HPDE6-E6E7 (cell line): ENCODE results near the gene RNF215.

Source experiments
- DNase-seq: peaks from one replicate; pipeline ENCODE4 v3.0.0; 2011; ENCODE audit warnings: missing footprints; ENCODE audit errors: extremely low spot score

The RNF215 gene

DNA sequence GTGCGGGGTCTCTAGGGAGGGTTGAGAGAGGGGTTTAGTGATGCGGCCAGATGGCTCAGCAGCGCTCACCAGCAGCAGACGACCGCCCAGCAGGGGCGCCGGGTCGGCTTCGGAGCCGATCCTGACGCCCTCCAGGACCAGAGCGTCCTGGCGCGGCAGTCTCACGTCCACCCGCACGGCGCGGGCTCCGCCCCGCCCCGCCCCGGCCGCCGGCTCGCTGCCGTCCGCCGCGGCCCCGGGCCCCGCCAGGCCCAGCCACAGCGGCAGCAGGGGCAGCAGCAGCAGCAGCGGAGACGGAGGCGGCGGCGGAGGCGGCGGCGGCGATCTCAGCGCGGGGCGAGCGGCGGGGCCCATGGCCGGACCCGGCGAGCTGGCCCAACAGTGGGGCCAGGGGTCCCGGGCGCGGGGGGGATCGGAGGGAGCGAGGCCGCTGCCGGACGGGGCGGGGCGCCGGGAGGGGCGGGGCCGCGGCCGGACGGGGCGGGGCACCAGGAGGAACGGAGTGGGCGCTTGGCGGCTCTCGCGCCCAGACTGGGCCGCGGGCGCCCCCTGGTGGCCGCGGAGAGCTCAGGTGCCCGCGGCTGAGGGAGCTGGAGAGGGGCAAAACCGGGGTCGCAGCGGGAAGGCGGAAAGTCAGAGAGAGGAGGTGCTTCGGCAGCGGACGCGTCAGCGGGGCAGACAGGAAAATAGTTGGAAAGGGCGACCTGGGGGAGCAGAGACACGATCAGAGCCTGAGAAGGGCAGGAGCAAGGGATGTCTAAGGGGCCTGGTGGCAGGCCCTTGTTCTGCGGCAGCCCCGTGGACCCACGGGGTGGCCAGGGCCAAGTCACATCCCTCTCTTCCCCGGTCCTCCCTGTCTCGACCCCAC is at the start of gene RNF215:
TSS of gene RNF215 (minus strand) at position 452 of the 868 bp plus-strand sequence. CDS start at position 354, 98 bp downstream.
- DNase-seq, result peak; percentile 73

DNA sequence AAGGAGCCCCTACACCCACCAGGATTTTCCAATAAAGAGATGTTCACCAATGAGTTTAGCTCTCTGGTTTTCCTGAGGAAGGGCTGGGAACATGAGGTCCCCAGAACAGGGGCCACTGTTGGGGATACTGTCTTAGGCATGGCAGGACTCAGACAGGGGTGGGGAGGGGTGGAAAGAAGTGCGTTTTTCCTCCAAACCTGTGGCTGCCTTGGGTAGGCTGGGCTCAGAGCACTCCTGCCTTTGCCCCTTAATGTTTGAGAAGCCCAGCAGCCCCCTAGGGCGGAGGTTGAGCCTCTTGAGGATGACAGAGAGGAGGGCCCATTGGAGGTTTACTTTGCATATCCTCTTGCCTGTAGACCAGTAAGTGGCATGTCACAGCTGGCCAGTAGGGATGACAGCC is 49.0 kb upstream of the RNF215 start:
- no peak for DNase-seq

DNA sequence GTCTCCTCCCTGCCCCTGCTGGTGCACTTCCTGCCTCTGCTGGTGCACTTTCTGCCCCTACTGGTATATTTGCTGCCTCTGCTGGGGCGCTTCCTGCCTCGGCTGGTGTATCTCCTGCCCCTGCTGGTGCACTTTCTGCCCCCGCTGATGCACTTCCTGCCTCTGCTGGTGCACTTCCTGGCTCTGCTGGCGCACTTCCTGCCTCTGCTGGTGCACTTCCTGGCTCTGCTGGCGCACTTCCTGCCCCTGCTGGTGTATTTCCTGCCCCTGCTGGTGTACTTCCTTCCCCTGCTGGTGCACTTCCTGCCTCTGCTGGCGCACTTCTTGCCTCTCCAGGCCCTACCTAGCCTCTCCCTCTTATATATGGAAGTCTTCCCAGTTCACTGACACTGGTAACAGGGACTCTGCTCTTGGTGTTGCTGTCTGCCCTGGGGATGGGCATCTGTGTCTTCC is 48.5 kb upstream of the RNF215 start:
- no peak for DNase-seq

DNA sequence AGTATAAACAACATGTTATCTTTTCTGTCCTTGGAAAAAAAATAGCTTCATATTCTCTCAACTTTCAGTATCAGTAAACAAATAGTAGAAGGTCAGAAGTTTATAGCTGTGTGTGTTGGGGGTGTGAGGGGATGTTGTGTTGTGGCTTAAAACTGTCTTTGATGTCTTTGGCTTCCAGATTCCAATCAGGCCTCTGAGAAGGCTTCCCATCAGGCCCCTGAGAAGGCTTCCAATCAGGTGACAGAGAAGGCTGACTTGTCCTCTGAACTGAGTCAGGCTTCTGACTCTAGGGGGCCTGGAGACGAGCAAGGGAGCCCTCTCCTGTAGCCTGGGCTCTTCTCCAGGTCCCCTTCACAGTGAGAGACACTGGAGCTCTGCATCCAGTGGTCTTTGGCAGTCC is 47.6 kb upstream of the RNF215 start:
- no peak for DNase-seq

DNA sequence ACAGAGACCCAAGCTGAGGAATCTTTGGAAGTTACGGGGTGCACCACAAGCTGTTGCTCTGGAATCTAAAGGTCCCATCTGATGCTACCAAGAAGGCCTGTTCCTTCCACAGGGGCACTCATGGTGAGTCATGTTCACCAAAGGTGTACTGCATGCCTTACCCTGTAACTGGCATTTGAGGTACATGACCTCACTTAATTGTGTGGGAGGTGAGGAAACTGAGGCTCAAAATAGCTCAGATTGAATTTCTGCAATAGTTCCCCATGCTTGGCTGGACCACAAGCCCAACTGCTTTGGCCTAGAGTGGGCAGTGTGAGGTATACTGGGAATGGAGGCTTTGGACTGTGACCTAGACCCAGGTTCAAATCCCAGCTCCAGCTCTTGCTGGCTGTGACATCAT is 46.6 kb upstream of the RNF215 start:
- DNase-seq, result no peak

DNA sequence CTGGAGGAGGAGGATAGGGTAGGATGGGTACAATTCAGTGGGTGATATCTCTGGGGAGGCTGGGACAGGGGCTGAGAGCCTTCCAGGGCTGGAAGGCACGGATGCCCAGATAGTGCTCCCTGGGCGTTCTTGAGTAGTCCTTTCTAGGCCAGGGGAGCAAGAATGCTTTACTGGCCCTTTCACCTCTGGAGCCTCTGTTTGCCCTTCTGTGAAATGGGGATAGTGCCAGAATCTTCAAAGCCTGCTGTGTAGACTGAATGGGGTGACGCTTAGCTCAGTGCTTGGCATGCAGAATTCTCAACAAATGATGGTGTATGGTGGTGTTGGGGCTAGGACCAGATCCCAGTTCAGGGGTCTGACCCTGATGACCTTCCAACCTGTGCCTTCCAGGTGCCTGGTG is 46.0 kb upstream of the RNF215 start:
- no peak for DNase-seq

DNA sequence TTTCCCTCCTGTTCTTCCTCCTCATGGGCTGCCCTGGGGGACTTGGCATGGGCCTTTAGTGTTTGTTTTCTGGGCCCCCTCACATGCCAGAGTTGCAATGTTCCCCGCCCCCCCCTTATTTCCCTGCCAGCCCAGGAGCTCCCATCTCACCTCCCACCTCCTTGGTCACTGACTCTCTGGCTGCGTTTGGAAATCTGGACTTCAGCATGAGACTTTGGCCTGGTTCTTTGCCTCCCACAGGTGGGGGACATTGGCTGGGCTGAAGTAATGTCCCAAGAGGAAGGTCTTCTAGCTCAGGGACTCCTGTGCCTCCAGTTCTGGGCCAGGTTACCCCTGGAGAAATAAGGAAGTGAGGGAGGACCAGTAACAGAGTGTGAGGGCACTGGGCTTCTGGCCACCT is 45.3 kb upstream of the RNF215 start:
- DNase-seq, result no peak

DNA sequence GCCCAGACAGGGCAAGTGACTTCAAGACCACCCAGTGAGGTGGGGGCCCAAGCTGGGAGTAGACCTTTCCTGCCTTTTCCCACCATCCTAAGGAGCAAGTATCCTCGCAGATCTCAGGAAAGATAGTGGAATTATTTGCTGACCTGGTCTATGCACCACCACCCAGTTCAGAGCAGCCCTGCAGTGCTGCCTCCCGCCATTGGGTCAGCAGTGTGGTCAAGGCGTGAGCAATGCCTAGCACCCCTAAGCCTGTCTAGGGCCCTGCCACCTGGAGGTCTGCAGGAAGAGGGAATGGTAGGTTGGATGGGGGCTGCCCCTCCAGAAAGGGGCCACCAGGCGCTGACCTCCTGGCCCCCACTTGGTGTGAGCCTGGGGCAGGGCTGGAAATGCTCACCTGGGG is 44.9 kb upstream of the RNF215 start:
- no peak for DNase-seq

DNA sequence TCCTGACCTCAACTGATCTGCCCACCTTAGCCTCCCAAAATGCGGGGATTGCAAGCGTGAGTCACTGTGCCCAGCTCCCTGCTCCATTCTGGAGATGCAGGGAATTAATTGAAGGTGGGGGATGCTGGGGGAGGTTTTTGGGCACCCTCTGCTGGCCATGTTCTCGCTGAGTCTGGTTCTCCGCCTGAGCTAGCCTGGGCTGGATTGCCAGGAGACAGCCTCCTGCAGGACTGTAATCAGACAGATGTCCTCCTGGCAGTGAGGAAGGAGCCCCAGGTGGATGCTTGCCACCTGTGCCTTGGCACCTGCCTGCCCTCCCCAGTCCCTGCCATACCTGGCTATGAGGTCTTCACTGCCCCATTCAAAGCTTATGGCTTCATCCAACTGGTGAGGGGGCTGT is 43.7 kb upstream of the RNF215 start:
- DNase-seq, result no peak

DNA sequence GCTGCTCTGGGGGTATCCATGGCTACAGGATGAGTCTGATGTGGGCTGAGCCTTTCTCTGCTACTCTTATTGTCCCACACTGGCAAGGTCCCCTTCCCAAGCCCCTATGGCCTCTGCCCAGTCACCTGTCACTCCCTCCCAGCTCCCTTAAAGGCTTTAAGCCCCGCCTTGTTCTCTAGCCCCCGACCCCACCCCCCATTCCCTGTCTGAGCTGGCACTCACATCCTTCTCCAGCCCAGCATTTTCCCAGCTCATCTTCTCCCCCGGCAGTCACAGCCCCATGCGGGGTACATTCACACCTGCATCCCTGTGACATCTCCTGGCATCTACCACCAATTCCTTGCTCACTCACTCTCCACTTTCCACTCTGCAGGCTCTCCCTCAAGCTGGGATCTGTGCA is 42.7 kb upstream of the RNF215 start:
- DNase-seq, result no peak

DNA sequence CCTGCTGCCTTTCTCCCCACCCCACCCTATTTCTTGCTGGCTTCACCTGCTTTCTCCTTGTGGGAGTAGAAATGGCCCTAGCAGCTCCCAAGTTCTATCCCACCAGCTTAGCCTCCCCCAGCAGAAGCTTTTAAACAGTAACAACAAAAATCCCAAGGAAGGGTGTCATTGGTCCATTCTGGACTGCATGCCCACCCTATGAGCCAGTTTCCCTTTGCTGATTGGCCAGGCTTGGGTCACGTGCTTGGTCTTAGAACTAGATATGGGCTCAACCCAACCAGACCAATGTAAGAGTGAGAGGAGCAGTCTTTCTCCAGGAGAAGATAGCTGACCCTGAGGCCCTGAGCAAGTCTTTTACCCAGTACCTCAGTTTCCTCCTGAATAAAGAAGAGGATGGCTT is 40.7 kb upstream of the RNF215 start:
- no peak for DNase-seq

DNA sequence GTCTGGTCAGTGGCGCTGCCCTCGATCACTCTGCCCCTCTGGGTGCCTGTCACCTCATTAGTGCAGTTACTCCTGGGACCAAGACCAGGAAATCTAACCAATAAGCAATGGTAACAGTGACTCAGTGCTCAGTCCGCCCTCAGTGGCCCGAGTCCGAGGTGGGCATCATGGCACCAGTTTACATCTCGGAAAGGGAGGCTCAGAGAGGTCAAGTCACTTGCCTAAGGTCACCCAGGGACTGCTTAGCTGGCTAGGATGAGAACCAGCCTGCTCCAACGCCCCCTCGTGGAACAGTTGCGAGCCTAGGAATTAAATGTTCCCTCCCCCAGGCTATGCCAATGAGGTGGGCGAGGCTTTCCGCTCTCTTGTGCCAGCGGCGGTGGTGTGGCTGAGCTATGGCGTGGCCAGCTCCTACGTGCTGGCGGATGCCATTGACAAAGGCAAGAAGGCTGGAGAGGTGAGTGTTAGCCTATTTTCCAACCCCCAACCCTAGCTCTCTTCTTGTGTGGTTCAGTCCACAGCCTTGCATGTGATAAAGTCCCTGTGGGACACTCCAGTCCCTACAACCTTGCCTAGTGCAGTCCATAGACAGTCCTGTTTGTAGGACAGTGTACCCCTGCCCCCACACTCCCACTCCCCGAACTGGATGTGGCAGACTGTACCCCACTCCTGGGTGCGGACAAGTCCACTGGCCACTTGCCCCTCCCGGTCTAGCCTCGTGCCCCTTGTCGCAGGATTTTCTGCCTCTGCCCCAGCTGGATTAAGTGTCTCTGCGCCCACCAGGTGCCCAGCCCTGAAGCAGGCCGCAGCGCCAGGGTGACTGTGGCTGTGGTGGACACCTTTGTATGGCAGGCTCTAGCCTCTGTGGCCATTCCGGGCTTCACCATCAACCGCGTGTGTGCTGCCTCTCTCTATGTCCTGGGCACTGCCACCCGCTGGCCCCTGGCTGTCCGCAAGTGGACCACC is 39.5 kb upstream of the RNF215 start:
- DNase-seq, result no peak

DNA sequence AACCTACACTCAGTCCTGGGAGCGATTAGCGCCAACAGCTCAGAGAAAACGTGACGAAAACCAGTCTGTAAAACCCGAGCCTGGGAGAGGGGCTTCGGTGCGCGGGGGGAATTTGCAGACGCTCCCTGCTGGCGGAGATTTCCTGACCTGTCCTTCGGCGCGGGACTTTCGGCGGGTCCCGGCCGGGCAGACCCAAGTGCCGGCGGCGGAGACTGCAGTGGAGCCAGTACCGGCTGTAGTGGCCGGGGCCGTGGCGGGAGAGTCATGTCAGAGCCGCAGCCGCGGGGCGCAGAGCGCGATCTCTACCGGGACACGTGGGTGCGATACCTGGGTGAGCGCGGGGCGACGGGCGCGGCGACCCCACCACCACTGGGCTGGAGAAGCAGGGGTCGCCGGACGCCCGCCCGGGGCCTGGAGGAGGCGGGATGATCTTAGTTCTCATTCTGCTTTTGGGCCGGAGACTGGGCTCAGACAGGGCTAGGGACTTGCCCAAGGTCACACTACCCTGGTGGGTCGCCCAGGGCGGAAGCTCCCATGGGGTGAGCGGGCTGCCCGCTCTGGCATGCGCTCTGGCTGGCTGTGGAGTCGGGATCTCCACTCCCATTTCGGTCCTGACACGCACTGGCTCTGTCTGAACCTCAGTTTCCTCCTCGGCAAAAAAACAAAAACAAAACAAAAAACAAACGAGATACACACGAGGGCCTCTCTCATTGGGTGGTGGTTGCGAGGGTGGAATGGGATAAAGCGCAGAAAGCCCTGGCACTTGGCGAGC is 38.6 kb upstream of the RNF215 start, which contains the start of gene MTFP1:
TSS of gene MTFP1 (plus strand) at position 153 of the 772 bp plus-strand sequence. CDS start at position 265, 112 bp downstream.
- no peak for DNase-seq

DNA sequence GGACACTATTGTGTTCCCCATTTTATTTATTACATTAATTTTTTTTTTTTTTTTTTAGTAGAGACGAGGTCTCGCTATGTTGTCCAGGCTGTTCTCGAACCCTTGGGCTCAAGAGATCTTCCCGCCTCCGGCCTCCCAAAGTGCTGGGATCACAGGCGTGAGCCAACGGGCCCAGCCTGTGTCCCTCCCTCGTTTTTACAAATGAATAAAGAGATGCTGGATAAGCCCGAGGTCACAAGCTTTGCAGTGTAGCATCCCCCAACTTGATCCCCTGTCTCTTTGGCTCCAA is 38.1 kb upstream of the RNF215 start:
- no peak for DNase-seq

DNA sequence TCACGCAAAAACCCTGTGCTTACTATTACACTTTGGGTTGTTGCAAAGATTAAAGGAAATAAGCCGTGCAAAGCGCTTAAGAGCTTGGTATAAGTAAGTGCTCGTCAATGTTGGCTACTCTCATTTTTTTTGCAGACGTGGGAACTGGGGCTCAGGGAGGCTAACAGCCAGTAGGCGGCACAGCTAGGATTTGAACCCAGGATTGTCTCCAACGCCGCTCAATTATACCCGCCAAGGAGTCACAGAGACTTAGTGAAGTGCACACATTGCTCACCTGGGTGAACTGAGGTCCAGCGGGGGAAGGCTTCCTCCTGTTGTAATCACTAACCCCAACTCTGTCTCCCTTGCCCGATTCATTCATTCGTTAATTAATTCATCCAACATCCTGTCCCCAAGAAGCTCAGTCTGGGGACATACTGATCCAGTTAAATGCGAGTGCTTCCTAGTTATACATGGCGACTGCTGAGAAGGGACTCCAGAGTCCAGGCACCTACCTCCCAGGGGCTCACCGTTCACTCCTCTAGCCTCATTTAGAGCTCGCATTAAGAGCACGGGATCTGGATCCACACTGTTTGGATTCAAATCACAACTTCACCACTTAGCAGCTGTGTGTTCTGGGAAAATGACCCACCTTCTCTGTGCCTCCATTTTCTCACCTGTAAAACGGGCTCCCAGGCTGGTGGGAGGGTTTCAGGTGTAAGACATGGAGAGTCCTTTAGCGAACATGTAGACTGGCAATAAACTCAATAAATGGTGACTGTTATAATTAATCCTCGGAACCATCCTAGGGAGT is 37.5 kb upstream of the RNF215 start:
- DNase-seq, result no peak

DNA sequence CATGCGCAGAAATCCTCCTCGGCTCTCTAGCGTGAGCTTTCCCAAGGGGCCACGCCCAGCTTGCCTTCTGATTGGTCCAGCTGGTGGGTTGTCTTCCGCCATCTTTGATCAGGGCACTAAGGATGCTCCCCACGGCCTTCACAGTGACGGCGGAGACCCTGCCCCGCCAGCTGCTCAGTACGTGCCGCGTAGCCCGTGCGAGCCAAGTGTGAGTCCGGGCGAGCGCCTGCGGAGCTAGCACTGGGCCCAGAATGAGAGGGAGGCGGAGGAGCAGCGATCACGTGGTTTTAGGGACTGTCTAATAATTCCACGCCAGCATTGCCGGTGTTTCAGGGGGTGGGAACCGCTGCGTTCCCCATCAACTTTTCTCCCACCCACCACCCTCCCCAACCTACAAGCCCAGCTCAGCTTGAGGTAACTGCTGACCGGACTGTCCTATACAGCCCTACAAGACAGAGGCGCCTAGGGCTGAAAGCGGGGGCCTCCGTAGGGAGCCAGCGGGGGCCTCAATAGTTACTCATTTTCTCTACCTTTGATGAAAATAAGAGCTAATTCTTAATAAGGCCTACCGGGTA is 36.8 kb upstream of the RNF215 start:
- peak; percentile 87 for DNase-seq

DNA sequence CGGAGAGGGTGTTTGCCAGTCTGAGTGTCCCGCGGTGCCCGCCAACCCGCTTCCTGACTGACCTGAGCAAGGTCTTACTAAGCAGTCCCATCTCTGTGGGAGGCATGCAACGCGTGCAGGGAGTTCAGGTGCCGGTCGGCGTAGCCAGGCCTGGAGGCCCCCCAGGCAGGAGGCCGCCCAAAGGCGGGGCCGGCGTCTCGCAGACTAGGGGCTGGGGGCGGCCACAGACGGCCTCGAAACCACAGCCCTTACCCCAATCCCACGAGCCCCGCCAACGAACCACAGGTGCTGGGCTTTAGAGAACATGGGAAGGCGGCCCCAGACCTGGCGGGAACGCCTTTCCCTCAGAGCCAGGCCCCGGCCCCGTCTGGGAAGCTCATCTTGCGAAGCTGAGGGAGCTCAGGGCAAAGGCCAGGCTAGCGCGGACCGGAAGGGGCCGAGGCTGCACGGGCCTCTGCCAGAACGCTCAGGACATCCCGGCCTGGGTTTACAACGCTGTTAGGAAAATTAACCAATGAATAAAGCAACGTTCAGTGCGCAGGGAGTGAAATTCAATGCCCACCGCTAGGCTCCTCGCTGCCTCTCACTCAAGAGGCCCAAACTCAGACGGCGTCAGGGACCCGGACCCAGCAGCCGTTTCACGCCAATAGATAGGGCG is 36.2 kb upstream of the RNF215 start:
- no peak for DNase-seq

DNA sequence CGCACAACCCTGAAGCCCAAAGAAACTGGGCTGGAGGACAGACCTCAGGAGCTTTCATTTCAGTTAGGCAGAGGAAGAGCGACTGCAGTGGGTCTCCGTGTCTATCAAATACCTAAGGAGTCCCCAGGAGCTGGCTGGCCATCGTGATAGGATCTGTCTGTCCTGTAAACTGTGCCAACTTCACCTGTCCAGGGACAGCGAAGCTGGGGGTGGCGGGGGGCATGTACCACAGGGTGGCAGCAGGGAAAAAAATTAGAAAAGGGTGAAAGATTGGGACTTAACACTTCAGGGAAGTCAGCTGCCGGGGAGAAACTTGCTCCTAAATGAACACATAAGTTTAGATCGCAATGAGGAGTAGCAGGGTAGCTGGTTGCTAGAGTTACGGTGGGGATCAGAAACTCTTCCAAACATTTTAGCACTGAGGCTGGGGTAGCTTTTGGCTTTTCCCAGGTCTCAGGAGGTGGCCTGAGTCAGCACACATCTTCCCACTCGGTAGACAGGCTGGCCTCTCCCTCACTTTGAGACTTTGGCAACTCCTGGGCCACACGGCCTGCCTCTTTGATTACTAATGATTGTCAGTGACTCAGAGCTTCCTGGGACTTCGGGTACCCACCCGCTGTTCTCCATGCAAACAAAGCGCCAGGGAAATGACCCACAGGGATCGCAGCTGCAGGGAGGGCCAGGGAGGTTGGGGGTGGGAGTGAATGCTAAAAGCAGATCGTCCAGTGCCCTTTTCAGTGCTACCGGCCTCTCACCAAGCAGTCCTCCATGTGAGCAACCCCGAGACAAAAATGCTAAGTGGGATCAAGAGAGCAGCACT is 35.5 kb upstream of the RNF215 start:
- peak; percentile 80 for DNase-seq
